NB4 (cell line): ENCODE measurements around the gene PRIMPOL.
"Not testable (repeated sequence)": the region's sequence is repeated elsewhere in the genome, so short reads cannot be mapped to it uniquely, and the experiment has no call there.

Source experiments
- DNase-seq: peaks from one replicate; pipeline ENCODE4 v3.0.0; 2010; ENCODE audit warnings: low read depth
- H3K4me3 ChIP-seq: one replicate; pipeline ENCODE4 v1.5.1; 2011; ENCODE audit warnings: mild to moderate bottlenecking, low read depth, low read length, moderate library complexity
- MYC ChIP-seq: IDR thresholded peaks from 2 replicates; pipeline ENCODE4 v1.6.1; 2011; ENCODE audit warnings: low read depth, low read length
- POLR2A ChIP-seq: IDR thresholded peaks from 2 replicates; pipeline ENCODE4 v1.6.1; 2011; ENCODE audit warnings: mild to moderate bottlenecking; ENCODE audit not compliant: insufficient read length; ENCODE audit errors: extremely low read depth
- TF ChIP-seq, protein P1 (sequence below): IDR thresholded peaks from 2 replicates; pipeline ENCODE4 v1.6.1; 2011; ENCODE audit warnings: low read depth, low read length
- TF ChIP-seq, protein P2 (sequence below): IDR thresholded peaks from one replicate; pipeline ENCODE4 v1.5.1; 2012; ENCODE audit warnings: low read depth, low read length

PRIMPOL gene

DNA sequence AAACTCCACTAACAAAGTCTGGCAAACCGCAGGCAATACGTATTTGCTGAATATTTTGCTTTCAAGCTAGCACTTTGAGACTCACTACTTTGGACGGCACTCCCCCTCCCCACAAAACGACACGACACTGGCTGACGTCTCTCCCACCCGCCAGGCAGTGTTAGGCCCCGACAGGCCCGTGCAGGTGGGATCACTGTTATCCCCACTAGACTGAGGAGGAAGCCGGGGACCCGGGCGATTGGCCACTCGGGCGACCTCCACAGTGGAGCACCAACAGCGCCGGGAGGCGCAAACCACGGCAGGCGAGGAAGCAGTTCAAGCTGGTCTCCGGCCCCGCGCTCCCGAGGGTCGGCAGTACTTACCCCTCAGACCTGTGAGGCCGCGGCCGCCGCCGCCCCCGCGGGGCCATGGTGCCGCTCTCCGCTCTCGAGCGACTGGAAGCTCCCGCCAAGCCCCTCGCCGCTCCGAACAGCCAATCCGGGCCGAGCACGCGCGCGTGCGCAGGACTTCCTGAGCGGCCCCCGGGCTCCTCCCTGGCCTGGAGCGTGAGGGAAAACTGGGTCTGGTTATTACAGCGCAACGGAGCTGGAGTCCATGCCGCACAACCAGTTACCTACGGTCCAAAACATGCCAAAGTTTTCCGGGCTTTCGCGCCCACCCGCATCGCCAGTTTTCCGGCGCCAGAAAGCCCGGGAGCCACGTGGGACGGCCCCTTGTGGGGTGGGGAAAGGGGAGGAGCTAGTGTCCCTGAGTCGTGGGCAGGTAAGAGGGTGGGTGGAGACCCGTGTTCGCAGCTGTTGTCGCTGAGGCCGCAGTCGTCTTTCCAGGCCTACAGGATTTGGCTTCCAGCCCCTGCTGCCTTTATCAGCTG is 84.4 kb downstream of the PRIMPOL start, which contains the start of gene CENPU:
CENPU (minus strand) TSS at position 443 of the 871 bp plus-strand sequence; CDS start at position 409, 34 bp downstream.
- DNase-seq, result peak; percentile 99
- peak within 1 kb of the TSS; percentile 100 for H3K4me3 ChIP-seq
- TF ChIP-seq POLR2A (peak; percentile 87), MYC (peak; percentile 94)
- TF ChIP-seq, protein P1, sequence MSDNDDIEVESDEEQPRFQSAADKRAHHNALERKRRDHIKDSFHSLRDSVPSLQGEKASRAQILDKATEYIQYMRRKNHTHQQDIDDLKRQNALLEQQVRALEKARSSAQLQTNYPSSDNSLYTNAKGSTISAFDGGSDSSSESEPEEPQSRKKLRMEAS, result peak; percentile 95
- TF ChIP-seq, protein P2, sequence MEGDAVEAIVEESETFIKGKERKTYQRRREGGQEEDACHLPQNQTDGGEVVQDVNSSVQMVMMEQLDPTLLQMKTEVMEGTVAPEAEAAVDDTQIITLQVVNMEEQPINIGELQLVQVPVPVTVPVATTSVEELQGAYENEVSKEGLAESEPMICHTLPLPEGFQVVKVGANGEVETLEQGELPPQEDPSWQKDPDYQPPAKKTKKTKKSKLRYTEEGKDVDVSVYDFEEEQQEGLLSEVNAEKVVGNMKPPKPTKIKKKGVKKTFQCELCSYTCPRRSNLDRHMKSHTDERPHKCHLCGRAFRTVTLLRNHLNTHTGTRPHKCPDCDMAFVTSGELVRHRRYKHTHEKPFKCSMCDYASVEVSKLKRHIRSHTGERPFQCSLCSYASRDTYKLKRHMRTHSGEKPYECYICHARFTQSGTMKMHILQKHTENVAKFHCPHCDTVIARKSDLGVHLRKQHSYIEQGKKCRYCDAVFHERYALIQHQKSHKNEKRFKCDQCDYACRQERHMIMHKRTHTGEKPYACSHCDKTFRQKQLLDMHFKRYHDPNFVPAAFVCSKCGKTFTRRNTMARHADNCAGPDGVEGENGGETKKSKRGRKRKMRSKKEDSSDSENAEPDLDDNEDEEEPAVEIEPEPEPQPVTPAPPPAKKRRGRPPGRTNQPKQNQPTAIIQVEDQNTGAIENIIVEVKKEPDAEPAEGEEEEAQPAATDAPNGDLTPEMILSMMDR, result no peak

DNA sequence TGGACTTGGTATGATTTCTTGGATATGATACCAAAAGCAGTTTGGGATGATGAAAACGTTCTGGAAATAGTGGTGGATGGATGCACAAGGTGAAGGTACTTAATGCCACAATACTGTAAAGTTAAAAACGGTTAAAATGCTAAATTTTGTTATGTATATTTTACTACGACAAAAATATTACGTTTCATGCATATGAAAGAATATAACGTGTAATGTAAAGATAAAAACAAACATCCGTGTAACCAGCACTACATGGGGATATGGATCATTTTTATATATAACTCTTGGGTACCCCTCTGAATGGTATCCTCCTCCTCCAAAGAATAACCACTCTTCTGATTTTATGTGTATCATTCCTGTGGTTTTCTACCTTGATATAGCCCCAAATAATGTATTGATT is 85.2 kb downstream of the PRIMPOL start:
- H3K4me3 ChIP-seq, result peak overlapping the region; percentile 71
- TF ChIP-seq, protein P1, result no peak
- TF ChIP-seq, protein P2, result no peak
- TF ChIP-seq MYC, result no peak
- TF ChIP-seq POLR2A, result no peak
- DNase-seq, result no peak

DNA sequence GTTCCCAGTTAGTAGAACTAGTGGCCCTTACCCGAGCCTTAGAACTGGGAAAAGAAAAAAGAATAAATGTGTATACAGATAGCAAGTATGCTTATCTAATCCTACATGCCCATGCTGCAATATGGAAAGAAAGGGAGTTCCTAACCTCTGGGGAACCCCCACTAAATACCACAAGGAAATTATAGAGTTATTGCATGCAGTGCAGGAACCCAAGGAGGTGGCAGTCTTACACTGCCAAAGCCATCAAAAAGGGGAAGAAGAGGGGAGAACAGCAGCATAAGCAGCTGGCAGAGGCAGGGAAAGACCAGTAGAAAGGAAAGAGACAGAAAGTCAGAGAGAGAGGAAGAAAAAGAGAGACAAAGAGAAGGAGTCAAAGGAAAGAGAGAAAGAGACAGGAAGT is 90.0 kb downstream of the PRIMPOL start:
- H3K4me3 ChIP-seq, result not testable (repeated sequence)
- TF ChIP-seq, protein P2, result peak; percentile 10
- DNase-seq, result peak; percentile 68

DNA sequence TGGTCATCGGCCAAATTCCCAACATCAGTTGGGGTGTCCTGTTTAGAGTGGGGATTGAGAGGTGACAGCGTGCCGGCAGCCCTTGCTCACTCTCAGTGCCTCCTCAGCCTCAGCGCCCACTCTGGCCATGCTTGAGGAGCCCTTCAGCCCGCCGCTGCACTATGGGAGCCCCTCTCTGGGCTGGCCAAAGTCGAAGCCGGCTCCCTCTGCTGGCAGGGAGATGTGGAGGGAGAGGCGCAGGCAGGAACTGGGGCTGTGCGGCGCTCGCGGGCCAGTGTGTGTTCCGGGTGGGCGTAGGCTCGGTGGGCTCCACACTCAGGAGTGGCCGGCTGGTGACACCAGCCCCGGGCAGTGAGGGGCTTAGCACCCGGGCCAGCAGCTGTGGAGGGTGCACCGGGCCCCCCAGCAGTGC is 91.4 kb downstream of the PRIMPOL start:
- no peak overlapping the region for H3K4me3 ChIP-seq
- TF ChIP-seq POLR2A (no peak), MYC (no peak)
- TF ChIP-seq, protein P1, result no peak
- TF ChIP-seq, protein P2, result no peak
- DNase-seq, result no peak

DNA sequence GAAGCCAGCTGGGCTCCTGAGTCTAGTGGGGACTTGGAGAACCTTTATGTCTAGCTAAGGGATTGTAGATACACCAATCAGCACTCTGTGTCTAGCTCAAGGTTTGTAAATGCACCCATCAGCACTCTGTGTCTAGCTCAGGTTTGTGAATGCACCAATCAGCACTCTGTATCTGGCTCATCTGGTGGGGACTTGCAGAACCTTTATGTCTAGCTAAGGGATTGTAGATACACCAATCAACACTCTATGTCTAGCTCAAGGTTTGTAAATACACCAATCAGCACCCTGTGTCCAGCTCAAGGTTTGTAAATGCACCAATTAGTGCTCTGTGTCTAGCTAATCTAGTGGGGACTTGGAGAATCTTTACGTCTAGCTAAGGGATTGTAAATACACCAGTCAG is 92.1 kb downstream of the PRIMPOL start:
- not testable (repeated sequence) for DNase-seq, H3K4me3 ChIP-seq

DNA sequence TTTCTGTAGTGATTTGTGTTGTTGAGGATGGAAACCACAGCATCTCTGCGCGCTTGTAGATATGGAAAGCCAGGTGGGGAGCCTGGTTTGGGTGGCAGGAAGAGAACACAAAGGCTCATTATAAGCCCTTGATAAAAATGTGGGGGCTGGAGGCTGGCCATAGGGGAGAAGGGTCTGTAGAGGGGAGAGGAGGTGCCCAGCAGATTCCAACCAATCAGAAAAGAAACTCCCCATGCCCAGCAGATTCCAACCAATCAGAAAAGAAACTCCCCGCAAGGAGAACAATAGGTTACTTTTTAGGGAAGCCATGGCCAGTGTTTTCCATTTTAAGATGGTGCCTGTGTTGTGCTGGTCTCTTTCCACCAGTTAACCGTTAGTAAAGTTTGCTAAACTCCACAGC is 94.1 kb downstream of the PRIMPOL start:
- no peak for TF ChIP-seq MYC
- no peak for TF ChIP-seq POLR2A
- TF ChIP-seq, protein P1, result no peak
- TF ChIP-seq, protein P2, result no peak
- no peak overlapping the region for H3K4me3 ChIP-seq
- DNase-seq, result no peak
